ENCODE measurements around the gene CRB2.

Gene CRB2

DNA sequence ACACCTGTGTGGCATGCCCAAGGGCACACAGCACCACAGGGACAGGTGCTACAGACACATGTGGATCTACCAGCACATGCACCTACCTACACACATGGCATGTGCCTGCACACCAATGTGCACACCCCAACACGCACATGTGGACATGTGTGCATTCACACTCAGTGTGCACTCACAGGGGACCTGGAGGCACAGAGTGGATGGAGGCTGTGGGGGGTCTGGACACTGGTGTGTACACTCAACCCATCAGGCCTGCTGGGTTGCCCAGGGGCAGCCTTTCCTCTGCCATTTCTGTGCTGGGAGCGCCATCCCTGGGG, 1.7 kb downstream of the CRB2 start:
- no peak overlapping the region for H3K4me3 ChIP-seq (ENCODE audit: low read depth, low read length)
- TF ChIP-seq, protein P1, sequence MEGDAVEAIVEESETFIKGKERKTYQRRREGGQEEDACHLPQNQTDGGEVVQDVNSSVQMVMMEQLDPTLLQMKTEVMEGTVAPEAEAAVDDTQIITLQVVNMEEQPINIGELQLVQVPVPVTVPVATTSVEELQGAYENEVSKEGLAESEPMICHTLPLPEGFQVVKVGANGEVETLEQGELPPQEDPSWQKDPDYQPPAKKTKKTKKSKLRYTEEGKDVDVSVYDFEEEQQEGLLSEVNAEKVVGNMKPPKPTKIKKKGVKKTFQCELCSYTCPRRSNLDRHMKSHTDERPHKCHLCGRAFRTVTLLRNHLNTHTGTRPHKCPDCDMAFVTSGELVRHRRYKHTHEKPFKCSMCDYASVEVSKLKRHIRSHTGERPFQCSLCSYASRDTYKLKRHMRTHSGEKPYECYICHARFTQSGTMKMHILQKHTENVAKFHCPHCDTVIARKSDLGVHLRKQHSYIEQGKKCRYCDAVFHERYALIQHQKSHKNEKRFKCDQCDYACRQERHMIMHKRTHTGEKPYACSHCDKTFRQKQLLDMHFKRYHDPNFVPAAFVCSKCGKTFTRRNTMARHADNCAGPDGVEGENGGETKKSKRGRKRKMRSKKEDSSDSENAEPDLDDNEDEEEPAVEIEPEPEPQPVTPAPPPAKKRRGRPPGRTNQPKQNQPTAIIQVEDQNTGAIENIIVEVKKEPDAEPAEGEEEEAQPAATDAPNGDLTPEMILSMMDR (IDR thresholded peaks at IDR 0.05; ENCODE audit: low read depth, low read length, missing control alignments), result no peak
- in situ Hi-C loops (cut with HindIII; ENCODE audit: low sequenced_read_pairs), result loop anchor here (10.0 kb wide), 2 partner anchors 63 to 373 kb away; no protein-coding TSS in a partner anchor
- DNase-seq (ENCODE audit: low read depth), result no peak

DNA sequence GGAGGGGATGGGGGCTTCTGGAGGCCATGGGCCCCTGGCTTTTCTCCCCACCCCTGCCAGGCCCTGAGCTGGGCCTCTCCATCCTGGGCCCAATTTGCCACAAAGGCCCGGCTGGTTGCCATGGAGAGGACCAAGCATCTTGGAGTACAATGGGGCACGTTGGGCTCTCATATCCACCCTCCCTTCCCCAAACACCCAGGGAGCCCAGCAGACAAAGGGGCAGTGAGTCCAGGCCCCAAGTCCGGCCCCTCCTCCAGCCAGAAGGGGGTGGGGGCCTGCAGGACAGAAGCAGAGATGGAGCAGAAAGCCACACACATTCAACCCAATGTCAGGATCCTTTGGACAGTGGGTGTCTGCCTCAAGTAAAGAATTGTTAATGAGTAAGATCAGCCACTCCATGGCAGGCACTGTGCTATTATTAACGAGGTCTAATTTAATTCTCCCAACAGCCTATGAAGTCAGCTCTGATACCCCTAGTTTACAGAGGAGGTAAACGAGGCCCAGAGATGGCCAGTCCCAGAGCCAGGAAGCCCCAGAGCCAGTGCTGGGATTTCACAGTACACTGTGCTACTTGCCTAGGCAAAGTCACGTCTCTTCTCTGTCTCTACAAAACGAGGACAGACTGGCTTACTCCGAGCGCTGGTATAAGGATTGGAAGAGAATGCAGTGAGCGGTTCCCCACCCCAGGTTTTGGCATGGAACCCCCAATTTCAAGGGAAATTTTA, 2.3 kb downstream of the CRB2 start:
- in situ Hi-C loops (cut with HindIII; ENCODE audit: low sequenced_read_pairs), result loop anchor here (10.0 kb wide), 2 partner anchors 64 to 374 kb away; no protein-coding TSS in a partner anchor
- TF ChIP-seq, protein P1 (IDR thresholded peaks at IDR 0.05; ENCODE audit: low read depth, low read length, missing control alignments), result no peak
- H3K4me3 ChIP-seq (ENCODE audit: low read depth, low read length), result no peak overlapping the region
- no peak for DNase-seq (ENCODE audit: low read depth)

DNA sequence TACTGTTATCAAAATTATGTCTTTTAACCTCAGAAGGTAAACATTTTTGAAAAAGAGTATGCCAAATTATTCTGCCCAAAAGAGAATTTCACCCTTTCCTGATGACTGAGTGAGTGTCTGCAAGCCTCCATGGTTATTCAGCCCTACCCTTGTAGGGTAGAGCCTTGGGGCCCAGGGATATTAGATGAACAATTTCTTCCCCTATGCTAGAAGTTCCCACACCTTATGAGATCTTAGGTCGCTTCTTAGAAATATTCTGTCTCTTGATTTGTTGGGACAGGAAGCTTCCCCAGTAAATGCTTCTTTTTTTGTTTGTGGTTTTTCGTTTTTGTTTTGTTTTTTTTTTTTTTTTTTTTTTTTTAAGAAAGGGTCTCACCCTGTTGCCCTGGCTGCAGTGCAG, 3.1 kb downstream of the CRB2 start:
- in situ Hi-C loops (cut with HindIII; ENCODE audit: low sequenced_read_pairs), result loop anchor here (10.0 kb wide), 2 partner anchors 64 to 374 kb away; no protein-coding TSS in a partner anchor
- TF ChIP-seq, protein P1 (IDR thresholded peaks at IDR 0.05; ENCODE audit: low read depth, low read length, missing control alignments), result no peak
- no peak overlapping the region for H3K4me3 ChIP-seq (ENCODE audit: low read depth, low read length)
- DNase-seq (ENCODE audit: low read depth), result no peak

DNA sequence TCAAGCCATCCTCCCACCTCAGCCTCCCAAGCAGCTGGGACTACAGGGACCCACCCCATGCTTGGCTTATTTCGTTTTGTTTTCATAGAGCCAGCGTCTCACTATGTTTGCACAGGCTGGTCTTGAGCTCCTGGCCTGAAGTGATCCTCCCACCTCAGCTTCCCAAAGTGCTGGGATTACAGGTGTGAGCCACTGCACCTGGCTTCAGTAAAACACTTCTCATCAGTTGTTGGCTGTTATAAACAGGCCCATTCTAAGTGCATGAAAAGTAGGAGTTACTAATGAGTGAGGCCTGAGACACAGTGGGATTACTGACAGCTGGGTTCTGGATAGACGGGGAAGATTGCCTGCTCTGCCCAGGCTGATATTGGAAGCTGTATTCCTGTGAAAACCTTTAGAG, 3.5 kb downstream of the CRB2 start:
- in situ Hi-C loops (cut with HindIII; ENCODE audit: low sequenced_read_pairs), result loop anchor here (10.0 kb wide), 2 partner anchors 65 to 375 kb away; no protein-coding TSS in a partner anchor
- no peak overlapping the region for H3K4me3 ChIP-seq (ENCODE audit: low read depth, low read length)
- no peak for DNase-seq (ENCODE audit: low read depth)
- TF ChIP-seq, protein P1 (IDR thresholded peaks at IDR 0.05; ENCODE audit: low read depth, low read length, missing control alignments), result no peak

DNA sequence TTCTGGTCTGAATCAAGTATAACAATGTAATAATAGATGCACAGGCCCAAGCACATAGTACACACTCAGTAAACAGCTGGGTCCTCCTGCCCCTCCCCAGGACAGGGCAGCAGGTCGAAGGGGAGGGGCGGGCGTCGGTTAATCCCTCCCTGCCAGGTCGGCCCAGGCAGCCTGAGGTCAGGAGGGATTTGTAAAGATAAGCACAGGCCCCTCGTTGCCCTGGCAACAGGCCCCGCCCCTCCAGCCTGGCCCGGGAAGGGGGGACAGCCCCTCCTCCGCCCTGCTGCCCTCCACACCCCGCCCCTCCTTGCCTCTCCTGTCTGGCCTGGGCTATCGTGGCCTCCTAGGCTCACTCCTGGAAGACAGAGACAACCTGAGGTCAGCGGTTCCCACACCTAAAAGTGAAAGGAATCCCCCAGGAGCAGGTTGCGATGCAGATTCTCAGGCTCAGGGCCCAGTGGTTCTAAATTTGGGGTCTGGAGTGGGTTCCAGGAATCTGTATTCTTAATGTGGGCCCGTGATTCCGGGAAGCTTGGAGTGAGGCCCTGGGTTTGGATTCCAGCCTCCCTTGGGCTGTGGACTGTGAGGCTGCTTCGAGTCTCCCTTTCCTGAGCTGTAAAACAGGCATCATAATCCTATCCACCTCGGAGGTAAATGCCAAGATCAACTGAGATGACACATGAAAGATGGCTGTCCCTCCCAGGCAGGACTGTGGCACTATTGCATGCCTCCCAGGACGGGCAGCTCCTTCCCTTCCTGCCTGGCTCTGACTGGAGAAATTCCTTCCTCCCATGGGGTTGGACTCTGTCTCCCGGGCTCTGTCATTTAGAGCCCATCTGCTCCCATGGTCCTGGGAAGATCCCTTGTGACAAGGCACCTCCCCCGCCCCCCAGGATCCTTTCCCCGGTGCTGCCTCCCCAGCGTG, 4.4 kb downstream of the CRB2 start:
- in situ Hi-C loops (cut with HindIII; ENCODE audit: low sequenced_read_pairs), result no loop called here
- H3K4me3 ChIP-seq (ENCODE audit: low read depth, low read length), result no peak overlapping the region
- no peak for DNase-seq (ENCODE audit: low read depth)
- TF ChIP-seq, protein P1 (IDR thresholded peaks at IDR 0.05; ENCODE audit: low read depth, low read length, missing control alignments), result no peak

DNA sequence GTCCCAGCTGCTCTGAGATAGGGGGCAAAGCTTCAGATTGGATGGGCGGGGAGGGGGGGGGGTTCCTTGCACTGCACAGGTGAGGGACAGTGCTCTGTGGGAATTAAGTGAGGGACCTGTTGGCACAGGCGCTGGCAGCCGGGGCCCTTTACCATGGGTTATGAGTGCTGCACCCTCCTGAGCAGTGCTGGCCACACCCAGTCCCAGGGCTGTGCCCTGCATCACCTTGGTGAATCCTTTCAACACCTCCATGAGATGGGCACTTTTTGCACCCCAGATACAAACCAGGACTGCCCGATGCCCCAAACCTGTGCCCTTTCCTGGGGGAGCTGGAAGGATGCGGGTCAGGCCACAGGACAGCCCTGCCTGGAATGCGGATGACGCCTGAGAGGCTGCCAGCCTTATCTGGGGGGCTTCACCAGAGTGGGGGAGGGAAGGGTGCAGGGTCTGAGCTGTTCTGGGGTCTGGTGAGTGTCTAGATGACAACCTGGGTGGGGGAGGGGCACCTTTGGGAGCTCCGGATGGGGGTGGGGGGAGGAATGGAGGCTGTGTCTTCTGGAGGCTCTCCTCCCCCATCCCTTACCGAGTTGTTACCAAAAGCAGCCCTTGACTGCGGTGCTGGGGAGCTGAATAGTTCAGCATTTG, 5.2 kb downstream of the CRB2 start:
- no peak for DNase-seq (ENCODE audit: low read depth)
- in situ Hi-C loops (cut with HindIII; ENCODE audit: low sequenced_read_pairs), result no loop called here
- TF ChIP-seq, protein P1 (IDR thresholded peaks at IDR 0.05; ENCODE audit: low read depth, low read length, missing control alignments), result no peak
- no peak overlapping the region for H3K4me3 ChIP-seq (ENCODE audit: low read depth, low read length)
